HG03342 (cell line): ENCODE results near the gene SLC26A4.

Source experiments
- ATAC-seq: cut with Tn5 transposase; IDR thresholded peaks from one replicate; pipeline ENCODE4 v1.9.1; 2021; ENCODE audit warnings: mild to moderate bottlenecking, moderate library complexity; ENCODE audit not compliant: unreplicated experiment

Gene SLC26A4

DNA sequence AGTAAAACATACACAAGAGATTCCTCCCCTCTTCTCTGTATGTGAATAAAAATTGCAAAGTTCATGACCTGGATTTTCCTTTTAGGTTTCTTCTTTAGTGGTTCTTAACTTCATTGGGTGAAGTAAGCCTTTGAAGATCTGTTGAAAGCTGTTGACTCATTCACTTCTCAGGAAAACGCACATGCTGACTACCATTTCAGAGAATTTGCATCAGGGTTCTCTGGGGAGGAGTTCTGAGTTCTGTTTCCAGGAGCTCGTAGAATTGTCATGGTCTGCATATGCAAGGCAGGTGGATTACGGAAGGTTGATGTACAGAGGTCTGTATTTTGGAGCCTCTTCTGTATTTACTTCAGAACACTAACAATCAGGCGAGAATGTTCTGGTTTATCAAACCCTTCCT is 962 bp upstream of the SLC26A4 start:
- peak; percentile 47 for ATAC-seq

DNA sequence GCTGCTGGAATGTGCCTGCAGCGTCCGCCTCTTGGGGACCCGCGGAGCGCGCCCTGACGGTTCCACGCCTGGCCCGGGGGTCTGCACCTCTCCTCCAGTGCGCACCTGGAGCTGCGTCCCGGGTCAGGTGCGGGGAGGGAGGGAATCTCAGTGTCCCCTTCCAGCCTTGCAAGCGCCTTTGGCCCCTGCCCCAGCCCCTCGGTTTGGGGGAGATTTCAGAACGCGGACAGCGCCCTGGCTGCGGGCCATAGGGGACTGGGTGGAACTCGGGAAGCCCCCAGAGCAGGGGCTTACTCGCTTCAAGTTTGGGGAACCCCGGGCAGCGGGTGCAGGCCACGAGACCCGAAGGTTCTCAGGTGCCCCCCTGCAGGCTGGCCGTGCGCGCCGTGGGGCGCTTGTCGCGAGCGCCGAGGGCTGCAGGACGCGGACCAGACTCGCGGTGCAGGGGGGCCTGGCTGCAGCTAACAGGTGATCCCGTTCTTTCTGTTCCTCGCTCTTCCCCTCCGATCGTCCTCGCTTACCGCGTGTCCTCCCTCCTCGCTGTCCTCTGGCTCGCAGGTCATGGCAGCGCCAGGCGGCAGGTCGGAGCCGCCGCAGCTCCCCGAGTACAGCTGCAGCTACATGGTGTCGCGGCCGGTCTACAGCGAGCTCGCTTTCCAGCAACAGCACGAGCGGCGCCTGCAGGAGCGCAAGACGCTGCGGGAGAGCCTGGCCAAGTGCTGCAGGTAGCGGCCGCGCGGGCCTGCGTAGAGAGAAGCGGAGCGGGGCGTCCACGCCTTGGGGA is 645 bp downstream of the SLC26A4 start:
- peak; percentile 43 for ATAC-seq

DNA sequence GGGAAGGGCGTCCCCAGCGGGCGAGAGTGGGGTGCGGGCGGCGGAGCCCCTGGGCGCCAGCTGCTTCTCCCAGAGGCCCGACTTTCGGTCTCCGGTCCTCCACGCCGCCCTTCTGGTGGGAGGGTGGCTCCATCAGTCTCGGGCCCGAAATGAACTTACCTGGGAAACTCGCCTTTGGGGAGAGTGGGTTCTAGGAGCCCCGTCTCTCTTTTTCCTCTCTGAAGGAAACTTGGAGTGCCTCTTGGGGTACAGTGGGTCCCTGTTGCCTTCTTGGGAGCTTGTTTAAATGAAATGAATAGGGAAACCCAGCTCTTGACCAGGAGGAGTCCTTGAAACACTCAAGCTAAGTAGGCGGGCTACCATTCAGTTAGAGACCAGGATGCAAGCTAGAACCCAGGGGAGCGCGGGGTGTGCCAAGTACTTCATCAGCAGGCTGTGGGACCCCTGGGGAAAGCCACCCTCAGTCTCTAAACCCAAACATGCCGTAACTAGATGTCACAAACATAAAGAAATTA is 1.3 kb downstream of the SLC26A4 start:
- ATAC-seq: no peak

DNA sequence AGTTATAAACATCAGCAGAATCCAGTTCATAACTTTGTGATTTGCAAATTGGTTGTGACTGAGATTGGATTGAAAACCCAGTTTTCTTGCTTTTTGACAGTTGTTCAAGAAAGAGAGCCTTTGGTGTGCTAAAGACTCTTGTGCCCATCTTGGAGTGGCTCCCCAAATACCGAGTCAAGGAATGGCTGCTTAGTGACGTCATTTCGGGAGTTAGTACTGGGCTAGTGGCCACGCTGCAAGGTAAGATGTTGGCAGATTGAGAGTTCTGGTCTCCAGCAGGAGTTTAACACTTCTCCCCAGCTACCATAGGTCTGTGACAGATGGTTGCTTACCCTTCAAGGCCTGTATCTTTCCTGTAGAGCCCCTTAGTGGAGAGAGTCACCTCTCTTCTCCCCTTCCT is 2.6 kb downstream of the SLC26A4 start:
- ATAC-seq: no peak

DNA sequence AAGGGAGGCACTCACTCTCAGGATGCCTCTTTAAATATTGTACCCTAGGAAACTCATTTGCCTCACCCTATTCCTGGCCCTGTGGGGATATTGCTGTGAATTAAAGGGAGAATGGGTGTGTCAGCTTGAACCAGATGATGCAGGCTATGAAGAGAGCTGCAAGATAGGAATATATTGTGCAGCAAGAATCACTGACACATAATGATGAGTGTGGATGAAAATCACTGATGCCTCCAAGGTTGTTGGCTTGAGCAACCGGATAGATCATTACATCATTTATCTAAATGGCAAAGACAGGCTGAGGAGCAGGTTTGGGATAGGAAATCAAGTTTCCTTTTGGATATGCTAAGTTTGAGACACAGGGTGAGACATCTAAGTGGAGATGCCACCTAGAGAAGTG is 6.2 kb downstream of the SLC26A4 start:
- no peak for ATAC-seq

DNA sequence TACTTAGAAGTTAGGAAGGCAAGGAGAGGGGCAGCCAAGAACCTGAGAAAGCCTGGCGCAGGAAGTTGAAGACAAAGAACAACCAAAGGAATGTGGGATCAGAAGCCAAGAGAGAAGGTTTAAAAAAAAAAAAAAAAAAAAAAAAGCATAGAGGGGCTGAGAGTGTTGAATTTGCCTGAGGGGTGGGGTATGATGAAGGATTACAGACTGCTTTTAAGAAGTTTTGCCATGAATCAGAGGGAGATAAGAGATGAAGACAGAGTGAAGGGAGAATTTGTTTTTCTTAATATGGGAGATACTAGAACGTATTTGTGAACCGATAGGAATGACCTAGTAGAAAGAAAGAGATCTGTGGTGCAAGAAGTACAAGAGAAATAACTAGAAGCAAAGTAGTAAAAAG is 6.7 kb downstream of the SLC26A4 start:
- no peak for ATAC-seq

DNA sequence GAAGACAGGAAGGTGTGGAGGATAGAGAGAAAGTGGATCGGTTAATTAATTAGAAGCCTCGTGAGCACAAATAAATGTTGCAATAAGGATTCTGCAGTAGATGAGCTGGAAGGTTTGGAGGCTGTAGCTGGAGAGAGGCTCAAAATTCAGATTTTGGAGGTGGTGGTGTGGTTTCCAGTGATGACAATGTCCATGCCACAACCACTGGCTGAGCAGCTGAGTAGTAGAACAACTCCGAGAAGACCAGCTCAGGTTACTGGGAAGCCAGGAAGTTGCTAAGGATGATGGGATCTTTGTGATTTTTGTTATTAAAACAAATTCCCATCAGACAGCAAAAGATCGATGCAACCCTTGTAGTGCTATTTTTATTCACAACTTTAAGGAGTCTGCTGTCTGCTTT is 7.7 kb downstream of the SLC26A4 start:
- ATAC-seq: no peak

DNA sequence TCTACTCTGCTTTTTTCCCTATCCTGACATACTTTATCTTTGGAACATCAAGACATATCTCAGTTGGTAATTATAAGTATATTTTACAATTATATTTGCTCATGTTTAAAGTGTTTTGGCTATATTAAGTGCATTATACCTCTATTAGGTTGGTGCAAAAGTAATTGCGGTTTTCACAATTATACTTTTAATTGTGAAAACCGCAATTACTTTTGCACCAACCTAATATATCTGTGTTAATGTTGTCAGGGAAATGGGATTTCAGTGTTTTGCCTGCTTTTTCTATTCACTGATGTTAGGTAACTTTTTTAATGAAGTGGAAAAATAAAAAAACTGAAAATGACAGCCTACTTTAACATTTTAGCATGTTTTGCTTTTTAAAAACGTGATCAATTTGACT is 11.6 kb downstream of the SLC26A4 start:
- ATAC-seq: no peak

DNA sequence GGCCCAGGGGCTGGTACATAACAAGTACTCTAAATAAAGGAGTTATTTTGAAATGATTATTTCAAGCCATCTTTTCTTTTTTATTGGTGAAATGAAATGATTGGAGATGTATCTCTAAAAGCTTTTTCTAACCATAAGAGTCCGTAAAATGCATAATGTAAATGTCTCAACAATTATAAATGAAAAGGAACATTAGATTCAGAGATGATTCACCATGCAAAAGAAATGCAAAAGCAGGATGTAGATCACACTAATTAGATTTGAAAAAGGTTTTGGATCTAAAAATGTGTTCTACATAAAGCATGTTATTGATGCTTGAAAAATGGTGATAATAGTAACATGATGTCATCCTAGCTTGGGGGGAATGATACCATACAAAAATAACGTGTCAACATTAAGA is 15.6 kb downstream of the SLC26A4 start:
- no peak for ATAC-seq

DNA sequence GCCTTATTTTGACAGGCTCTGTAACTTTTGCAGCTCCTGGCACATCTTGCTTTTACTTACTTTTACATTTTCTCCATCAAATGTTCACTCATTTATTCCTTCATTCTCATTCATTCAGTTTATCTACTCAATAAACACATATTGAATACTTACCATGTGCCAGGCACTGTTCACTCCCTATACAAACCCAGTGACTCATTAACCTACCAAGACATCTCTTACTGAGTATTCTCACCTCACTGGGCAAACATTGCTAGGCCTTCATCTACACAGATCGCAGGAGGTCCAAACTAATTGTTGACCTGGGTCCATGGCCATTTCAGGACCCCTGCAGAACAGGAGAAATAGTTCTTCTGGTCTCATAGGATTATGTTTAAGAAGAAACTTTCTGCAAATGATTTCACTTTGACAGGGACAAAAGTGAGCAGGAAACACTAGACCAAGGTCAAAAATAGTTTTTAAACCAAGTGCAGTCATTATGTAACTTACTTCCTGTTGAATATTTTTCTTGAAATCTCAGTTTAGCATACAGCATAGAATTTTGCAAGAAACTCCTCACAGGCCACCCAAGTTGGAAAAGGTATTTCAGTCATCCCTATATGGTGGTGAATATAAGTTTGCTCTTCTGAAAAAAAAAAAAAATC is 17.6 kb downstream of the SLC26A4 start:
- no peak for ATAC-seq

DNA sequence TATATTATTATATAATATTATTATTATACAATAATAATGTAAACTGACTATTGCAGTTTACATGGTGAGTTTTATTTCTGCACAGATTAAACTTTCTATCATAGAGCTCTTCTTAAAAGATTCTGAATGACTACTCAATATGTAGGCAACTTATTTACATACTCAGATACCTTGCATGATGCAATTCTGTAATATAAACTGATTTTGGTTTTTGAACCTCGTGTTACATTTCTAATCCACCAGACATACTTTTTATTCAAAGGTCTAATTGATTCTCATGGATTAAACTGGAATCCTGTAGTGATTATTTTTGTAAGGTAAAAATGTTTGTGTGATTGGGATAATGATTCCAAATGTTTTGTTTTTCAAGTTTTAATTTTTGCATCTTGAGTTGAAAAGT is 19.9 kb downstream of the SLC26A4 start:
- ATAC-seq: no peak

DNA sequence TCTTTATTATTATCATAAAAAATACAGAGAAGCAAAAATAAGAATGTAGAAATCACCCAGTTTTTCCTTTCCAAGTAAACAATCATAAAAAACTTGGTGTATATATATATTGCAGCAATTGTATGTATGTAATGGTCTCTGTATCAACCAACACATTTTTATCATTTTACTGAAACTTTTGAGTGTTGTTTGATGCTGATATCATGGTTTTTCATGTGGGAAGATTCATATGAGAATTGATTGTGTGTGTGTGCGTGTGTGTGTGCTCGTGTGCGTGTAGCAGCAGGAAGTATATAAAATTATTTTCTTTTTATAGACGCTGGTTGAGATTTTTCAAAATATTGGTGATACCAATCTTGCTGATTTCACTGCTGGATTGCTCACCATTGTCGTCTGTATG is 22.3 kb downstream of the SLC26A4 start:
- ATAC-seq: no peak

DNA sequence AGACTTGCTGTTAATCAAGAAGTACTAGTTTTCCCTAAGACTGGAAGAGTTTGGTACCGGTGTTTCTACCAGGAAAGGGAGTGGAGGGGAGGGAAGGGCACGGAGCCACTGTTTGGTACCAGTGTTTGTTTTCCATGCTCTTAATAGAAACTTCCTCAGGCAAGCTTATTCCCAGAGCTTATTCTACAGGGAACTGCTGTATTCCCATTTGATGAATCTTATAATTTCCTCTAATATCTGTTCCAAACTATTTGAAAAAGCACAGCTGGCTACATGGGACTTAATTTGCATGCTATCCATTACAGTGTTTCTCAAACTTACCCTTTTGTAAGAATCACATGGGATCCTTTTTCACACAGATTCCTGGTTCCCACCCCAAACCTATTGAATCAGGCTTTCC is 23.7 kb downstream of the SLC26A4 start:
- no peak for ATAC-seq

DNA sequence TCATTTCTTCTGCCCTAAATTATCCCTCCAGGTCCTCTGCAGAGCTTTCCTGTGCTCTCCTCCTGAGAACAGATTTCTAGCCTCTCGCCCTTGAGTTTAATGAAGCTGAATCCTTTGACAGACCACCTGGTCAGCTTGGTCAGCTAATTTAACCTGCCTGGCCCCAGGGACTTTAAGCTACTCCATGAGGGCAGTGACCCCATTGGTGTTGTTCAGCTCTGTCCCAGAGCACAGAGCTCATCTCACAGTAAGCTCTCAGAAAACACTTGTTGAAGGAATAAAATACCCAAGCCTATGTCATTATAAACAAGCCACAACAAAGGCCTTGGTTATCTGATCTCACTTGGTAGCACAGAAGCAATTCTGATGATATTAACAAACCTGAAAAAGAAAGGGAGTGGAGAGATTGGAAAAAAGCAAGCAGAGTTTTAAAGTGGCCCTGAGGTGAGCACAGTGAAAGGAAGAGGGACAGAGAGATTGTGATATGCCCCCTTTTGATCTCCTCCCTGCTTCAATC is 24.4 kb downstream of the SLC26A4 start:
- no peak for ATAC-seq

DNA sequence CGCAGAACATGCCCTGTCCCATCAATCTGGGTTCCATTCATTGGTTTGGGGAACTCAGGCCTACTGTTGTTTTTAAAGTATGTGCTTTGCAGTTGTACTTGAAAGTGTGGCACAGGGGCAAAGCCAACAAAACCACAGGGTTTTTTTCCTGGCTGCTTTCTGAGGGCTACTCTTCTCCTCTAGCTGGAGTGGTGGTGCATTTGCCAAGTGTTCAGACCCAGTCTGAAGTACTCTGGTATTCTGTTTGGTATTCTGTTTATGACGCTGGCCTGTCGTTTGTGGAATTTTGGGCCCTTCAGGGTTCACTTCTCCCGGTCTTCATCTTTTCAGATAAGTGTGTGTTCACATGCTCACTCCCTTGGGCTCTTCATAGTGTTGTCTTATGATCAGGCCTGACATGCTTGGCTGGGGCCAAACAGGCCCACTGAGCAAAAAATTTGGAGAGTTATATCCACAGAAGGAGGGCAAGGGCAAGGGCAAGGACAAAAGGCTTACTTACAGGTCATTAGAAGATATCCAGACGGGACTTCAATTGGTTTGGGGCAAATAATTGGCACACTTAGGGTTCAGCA is 26.3 kb downstream of the SLC26A4 start:
- no peak for ATAC-seq

DNA sequence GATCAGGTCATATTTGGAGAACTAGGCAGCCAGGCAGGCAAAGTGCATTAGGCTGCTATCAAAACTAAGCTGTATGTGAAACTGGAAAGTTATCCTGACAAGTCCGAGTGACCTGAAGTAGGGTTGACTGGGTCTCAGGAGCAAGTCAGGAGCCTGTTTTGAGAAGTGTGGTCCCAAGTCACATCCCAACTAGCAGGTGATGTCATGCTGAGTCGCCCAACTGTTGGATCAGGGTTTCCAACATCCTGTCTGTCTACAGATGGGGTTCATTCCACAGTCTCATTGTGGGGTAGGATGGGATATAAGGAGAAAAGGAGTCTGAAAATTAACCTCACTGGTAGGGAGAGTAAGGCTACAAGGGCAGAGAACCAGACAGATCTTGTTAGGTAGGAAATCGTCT is 27.0 kb downstream of the SLC26A4 start:
- no peak for ATAC-seq

DNA sequence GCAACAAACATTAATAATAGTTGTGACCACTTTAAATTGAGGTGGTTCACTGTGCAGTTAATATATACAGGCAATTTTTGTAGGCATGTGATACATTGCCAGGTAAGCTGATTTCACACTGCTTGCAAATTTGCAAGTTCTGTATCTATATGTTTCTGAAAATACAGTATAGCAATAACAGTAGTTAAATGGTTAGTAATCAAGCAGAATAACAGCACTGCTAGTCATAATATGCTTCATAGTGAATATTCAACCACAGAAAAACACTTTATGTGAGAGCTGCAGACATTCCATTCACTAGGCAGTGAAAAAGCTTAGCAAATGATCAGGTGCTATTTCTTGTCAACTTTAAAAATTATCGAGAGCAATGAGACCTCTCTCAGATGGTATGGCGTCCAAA is 28.9 kb downstream of the SLC26A4 start:
- ATAC-seq: no peak

DNA sequence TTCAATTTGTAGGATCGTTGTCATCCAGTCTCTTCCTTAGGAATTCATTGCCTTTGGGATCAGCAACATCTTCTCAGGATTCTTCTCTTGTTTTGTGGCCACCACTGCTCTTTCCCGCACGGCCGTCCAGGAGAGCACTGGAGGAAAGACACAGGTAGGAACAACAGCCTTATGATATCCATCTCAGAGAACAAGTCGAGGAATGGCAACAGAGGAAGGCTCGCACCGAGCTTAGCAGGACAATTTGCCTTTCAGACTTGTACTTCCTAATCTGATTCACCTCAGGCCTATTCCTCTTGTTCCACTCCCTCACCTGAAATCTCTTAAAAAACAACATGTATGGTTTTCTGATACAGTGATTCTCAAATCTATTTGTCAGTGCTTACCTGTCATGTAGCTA is 29.5 kb downstream of the SLC26A4 start:
- no peak for ATAC-seq

DNA sequence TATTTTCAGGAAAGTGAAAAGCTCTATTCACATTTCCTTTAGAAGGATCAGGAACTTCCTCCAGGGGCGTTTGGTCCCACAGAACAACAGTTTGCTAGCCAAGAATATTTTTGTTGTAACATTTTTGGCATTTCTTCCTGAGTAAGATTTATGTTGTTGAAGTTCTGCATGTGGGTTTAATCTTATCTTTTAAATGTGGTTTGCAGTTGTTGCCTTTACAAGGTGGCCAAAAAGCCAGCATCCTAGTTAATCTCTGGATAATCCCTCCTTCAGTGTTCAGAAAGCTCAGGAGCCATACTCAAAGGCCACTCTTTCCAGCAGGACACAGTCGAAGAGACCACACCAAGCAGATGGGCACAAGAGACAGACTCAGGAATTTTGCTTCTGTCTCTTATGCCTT is 30.0 kb downstream of the SLC26A4 start:
- no peak for ATAC-seq

DNA sequence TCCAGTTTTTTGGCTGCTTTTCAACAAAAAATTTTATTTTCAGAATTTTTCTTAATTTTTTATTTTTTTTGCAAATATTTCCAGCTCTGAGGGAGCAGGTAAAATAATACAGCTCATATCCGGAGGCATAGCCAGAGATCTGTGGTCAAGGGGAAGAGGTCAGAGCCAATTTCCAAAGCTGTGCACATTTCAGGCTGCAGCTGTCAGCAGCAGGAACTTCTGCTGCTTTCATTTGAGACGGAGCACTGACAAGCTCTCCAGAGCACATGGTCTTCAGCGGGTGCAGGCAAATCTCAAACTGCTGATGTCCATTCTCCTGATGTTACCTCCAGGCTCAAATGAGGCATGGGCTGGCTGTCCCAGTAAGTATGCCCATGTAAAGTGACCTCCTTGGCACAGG is 31.1 kb downstream of the SLC26A4 start:
- no peak for ATAC-seq

DNA sequence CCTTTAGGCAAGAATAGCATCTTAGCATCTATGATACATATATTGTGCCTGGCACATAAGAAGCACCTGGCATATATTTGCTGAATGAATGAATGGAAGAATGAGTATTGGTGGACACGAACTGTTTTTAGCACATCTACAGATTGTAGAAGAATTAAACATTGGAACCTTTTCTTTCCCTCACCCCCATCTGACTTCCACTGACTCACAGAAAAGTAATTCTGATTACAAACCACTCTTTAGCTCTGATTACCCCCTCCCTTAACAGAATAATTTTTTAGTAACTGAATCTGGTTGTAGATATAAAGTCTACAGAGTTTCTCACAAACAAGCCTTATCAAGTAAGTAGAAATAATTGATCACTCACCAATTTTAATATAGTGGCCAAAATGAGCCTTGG is 31.9 kb downstream of the SLC26A4 start:
- ATAC-seq: no peak

DNA sequence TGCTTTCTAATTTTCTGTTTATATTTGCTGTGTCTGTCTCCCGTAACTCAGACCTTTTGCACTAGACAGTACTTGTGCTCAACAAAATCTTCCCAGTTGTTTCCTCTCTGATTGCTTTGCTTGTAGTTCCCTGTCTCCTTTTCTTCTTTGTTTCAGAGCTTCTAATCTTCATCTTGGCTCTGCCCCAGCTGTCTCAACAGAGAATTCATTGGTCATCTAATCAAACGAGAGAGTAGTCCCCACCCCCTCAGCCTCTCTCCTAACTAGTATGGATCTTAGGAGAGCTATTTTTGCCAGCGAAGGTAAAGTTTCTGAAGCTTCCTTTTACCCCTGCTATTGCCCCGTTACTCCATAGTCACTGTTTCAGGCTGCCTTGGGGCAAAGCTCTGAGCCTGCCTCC is 32.8 kb downstream of the SLC26A4 start:
- no peak for ATAC-seq
